Smooth muscle cell (in vitro differentiated cells): Measurements from ENCODE around the gene KCNQ2. TPM values are rescaled to one million over a fixed set of nuclear protein-coding genes. Genes with fewer than 3 reads are reported as not detected.
"Not testable (repeated sequence)": the region's sequence is repeated elsewhere in the genome, so short reads cannot be mapped to it uniquely, and the experiment has no call there.

Source experiments
- DNase-seq: peaks from one replicate; lab custom pipeline; 2025; ENCODE audit not compliant: unreplicated experiment; lab: John Stamatoyannopoulos, UW
- H2AFZ ChIP-seq: fragments of 200-600 bp; sonication (generic); 2 replicates; pipeline ENCODE4 v1.6.0; 2016; ENCODE audit warnings: antibody characterized with exemption, low read depth, mild to moderate bottlenecking
- H3F3A ChIP-seq: fragments of 200-600 bp; sonication (generic); 2 replicates; pipeline ENCODE4 v1.6.0; 2017; ENCODE audit warnings: antibody characterized with exemption, low read depth
- H3K27ac ChIP-seq: fragments of 200-600 bp; sonication (generic); 2 replicates; pipeline ENCODE4 v1.5.1; 2016; ENCODE audit warnings: low read depth, mild to moderate bottlenecking
- H3K27me3 ChIP-seq: fragments of 200-600 bp; sonication (generic); 2 replicates; pipeline ENCODE4 v1.6.1; 2016; ENCODE audit warnings: low read depth, mild to moderate bottlenecking
- H3K36me3 ChIP-seq: fragments of 200-600 bp; sonication (generic); 2 replicates; pipeline ENCODE4 v1.5.1; 2016; ENCODE audit warnings: low read depth
- H3K4me1 ChIP-seq: fragments of 200-600 bp; sonication (generic); 2 replicates; pipeline ENCODE4 v1.5.1; 2016; ENCODE audit warnings: low read depth
- H3K4me2 ChIP-seq: fragments of 200-600 bp; sonication (generic); 2 replicates; pipeline ENCODE4 v1.6.0; 2016; ENCODE audit warnings: mild to moderate bottlenecking
- H3K4me3 ChIP-seq: fragments of 200-600 bp; sonication (generic); 2 replicates; pipeline ENCODE4 v1.5.1; 2016; ENCODE audit warnings: mild to moderate bottlenecking
- H3K79me2 ChIP-seq: fragments of 200-600 bp; sonication (generic); 2 replicates; pipeline ENCODE4 v1.6.0; 2016; ENCODE audit warnings: low read depth, mild to moderate bottlenecking
- H3K9ac ChIP-seq: fragments of 200-600 bp; sonication (generic); 2 replicates; pipeline ENCODE4 v1.6.0; 2016; ENCODE audit warnings: low read depth
- H3K9me3 ChIP-seq: fragments of 200-600 bp; sonication (generic); replicated peaks from 2 replicates; pipeline ENCODE4 v1.5.1; 2016; ENCODE audit warnings: low read depth
- H4K20me1 ChIP-seq: fragments of 200-600 bp; sonication (generic); 2 replicates; pipeline ENCODE4 v1.6.0; 2016; ENCODE audit warnings: low read depth
- CTCF ChIP-seq: fragments of 200-600 bp; sonication (generic); IDR thresholded peaks from 2 replicates; pipeline ENCODE4 v1.5.1; 2017; ENCODE audit warnings: borderline replicate concordance, mild to moderate bottlenecking, antibody characterized with exemption; ENCODE audit not compliant: insufficient read depth, poor library complexity, severe bottlenecking
- WGBS: methylation state at CpG from one replicate; pipeline ENCODE4 v1.1.7; 2016; ENCODE audit warnings: low lambda C conversion rate; 5-methylcytosine and 5-hydroxymethylcytosine counted together
- polyA plus RNA-seq: library from polyadenylated mRNA; unstranded; fragments of >200 nt; fragmentation: Nextera tagmentation; extraction: Ambion mirVana; gene quantifications from 2 replicates; pipeline ENCODE4 v1.2.1, GENCODE V29; 2016
- total RNA-seq: library from RNA; depleted of rRNA; stranded (reverse); fragments of >200 nt; gene quantifications from 2 replicates; pipeline ENCODE4 v1.2.3, GENCODE V29; 2014

Gene KCNQ2
- total and polyA plus RNA-seq, 2 experiments from 2014 or later = 5.1 to 5.7 TPM

GRCh38 chr20:63381781-63382431 lies 90.5 kb downstream of the KCNQ2 start:
- H3F3A ChIP-seq = no peaks in the 10 kb centered on the region
- H3K27ac ChIP-seq = no peak overlapping the region
- no peak overlapping the region for H3K4me3 ChIP-seq
- no peak for DNase-seq
- no peaks in the 10 kb centered on the region for H3K9me3 ChIP-seq
- H4K20me1 ChIP-seq = no peaks in the 10 kb centered on the region
- peaks cover 15% of the 10 kb centered on the region for H3K4me1 ChIP-seq
- TF ChIP-seq CTCF = peak; percentile 98
- H3K4me2 ChIP-seq = no peak overlapping the region
- H3K27me3 ChIP-seq = no peaks in the 10 kb centered on the region
- H3K36me3 ChIP-seq = no peaks in the 10 kb centered on the region
- 30% methylated on average over 22 of the region's 22 CpGs for WGBS
- no peak overlapping the region for H2AFZ ChIP-seq
- H3K9ac ChIP-seq = no peak overlapping the region
- no peaks in the 10 kb centered on the region for H3K79me2 ChIP-seq

GRCh38 chr20:63380346-63380870 lies 92.0 kb downstream of the KCNQ2 start:
- no peak for TF ChIP-seq CTCF
- H3K36me3 ChIP-seq = no peaks in the 10 kb centered on the region
- no peak overlapping the region for H2AFZ ChIP-seq
- H3K4me1 ChIP-seq = peaks cover 15% of the 10 kb centered on the region
- WGBS = 92% methylated on average over 19 of the region's 21 CpGs
- H3K79me2 ChIP-seq = no peaks in the 10 kb centered on the region
- H3K9ac ChIP-seq = no peak overlapping the region
- H4K20me1 ChIP-seq = no peaks in the 10 kb centered on the region
- H3K27me3 ChIP-seq = no peaks in the 10 kb centered on the region
- H3K27ac ChIP-seq = no peak overlapping the region
- H3K4me2 ChIP-seq = no peak overlapping the region
- H3F3A ChIP-seq = no peaks in the 10 kb centered on the region
- DNase-seq = no peak
- H3K9me3 ChIP-seq = no peaks in the 10 kb centered on the region
- H3K4me3 ChIP-seq = no peak overlapping the region

- H3K27ac ChIP-seq, H2AFZ ChIP-seq, H3K27me3 ChIP-seq, H3K79me2 ChIP-seq, H3K4me2 ChIP-seq, H3K9me3 ChIP-seq, H3K9ac ChIP-seq, H4K20me1 ChIP-seq, H3F3A ChIP-seq, H3K4me3 ChIP-seq, DNase-seq, H3K36me3 ChIP-seq: not testable (repeated sequence)
- H3K4me1 ChIP-seq = peaks cover 15% of the 10 kb centered on the region
- 85% methylated on average over 9 of the region's 9 CpGs for WGBS
These were observed 92.6 kb downstream of the KCNQ2 start for GRCh38 chr20:63379872-63380271.

GRCh38 chr20:63379296-63379695 lies 93.2 kb downstream of the KCNQ2 start:
- Histone ChIP-seq H3K4me1 (peaks cover 15% of the 10 kb centered on the region), H3K36me3 (no peaks in the 10 kb centered on the region), H3K79me2 (no peaks in the 10 kb centered on the region), H3K9ac (no peak overlapping the region), H2AFZ (no peak overlapping the region), H3K27me3 (no peaks in the 10 kb centered on the region), H3K27ac (no peak overlapping the region), H3F3A (no peaks in the 10 kb centered on the region), H3K4me3 (no peak overlapping the region), H3K4me2 (no peak overlapping the region), H3K9me3 (no peaks in the 10 kb centered on the region), H4K20me1 (no peaks in the 10 kb centered on the region)
- no peak for DNase-seq
- TF ChIP-seq CTCF = no peak
- 83% methylated on average over 11 of the region's 11 CpGs for WGBS
